ENCODE results near the gene FEZ2. TPM values are rescaled to one million over a fixed set of nuclear protein-coding genes. Genes with fewer than 3 reads are reported as not detected.

The FEZ2 gene
- total RNA-seq, 2 donors from 2014 or later, result 37.5 to 49.8 TPM

- H3K27ac ChIP-seq, result no peak overlapping the region
- H3K27me3 ChIP-seq (replicated peaks; ENCODE audit: insufficient read depth), result no peaks in the 10 kb centered on the region
- 88% methylated on average over 6 of the region's 6 CpGs for WGBS
- no peak for TF ChIP-seq POLR2A (IDR thresholded peaks at IDR 0.05)
- no peak for TF ChIP-seq CTCF (IDR thresholded peaks at IDR 0.05)
- TF ChIP-seq POLR2AphosphoS5 (IDR thresholded peaks at IDR 0.05), result no peak
- no peak overlapping the region for H3K4me3 ChIP-seq
- no peak for DNase-seq (ENCODE audit: low spot score)
- peaks cover 3% of the 10 kb centered on the region for H3K4me1 ChIP-seq (replicated peaks)
- no peaks in the 10 kb centered on the region for H3K36me3 ChIP-seq
- intact Hi-C loops (cut with DNase I), result no loop called here
- H3K9me3 ChIP-seq, result no peaks in the 10 kb centered on the region
These were observed 3.1 kb downstream of the FEZ2 start for GRCh38 chr2:36594849-36595248.

- no peak for DNase-seq (ENCODE audit: low spot score)
- H3K36me3 ChIP-seq, result no peaks in the 10 kb centered on the region
- H3K27me3 ChIP-seq (replicated peaks; ENCODE audit: insufficient read depth), result no peaks in the 10 kb centered on the region
- intact Hi-C loops (cut with DNase I), result no loop called here
- H3K27ac ChIP-seq, result no peak overlapping the region
- no peaks in the 10 kb centered on the region for H3K9me3 ChIP-seq
- H3K4me1 ChIP-seq (replicated peaks), result no peaks in the 10 kb centered on the region
- TF ChIP-seq POLR2AphosphoS5 (IDR thresholded peaks at IDR 0.05) (no peak), CTCF (IDR thresholded peaks at IDR 0.05) (no peak), POLR2A (IDR thresholded peaks at IDR 0.05) (no peak)
- H3K4me3 ChIP-seq, result no peak overlapping the region
- WGBS, result 64% methylated on average over 2 of the region's 2 CpGs
These were observed 8.7 kb downstream of the FEZ2 start for GRCh38 chr2:36589230-36589630.

- TF ChIP-seq CTCF (IDR thresholded peaks at IDR 0.05) (no peak), POLR2AphosphoS5 (IDR thresholded peaks at IDR 0.05) (no peak), POLR2A (IDR thresholded peaks at IDR 0.05) (no peak)
- H3K9me3 ChIP-seq, result no peaks in the 10 kb centered on the region
- H3K4me3 ChIP-seq, result no peak overlapping the region
- H3K4me1 ChIP-seq (replicated peaks), result no peaks in the 10 kb centered on the region
- no peak overlapping the region for H3K27ac ChIP-seq
- DNase-seq (ENCODE audit: low spot score), result no peak
- WGBS, result 65% methylated on average over 3 of the region's 3 CpGs
- intact Hi-C loops (cut with DNase I), result no loop called here
- H3K27me3 ChIP-seq (replicated peaks; ENCODE audit: insufficient read depth), result no peaks in the 10 kb centered on the region
- no peaks in the 10 kb centered on the region for H3K36me3 ChIP-seq
These were observed 10.4 kb downstream of the FEZ2 start for GRCh38 chr2:36587556-36587955.

- Histone ChIP-seq H3K36me3 (no peaks in the 10 kb centered on the region), H3K4me1 (replicated peaks) (no peaks in the 10 kb centered on the region), H3K27me3 (replicated peaks; ENCODE audit: insufficient read depth) (no peaks in the 10 kb centered on the region), H3K27ac (no peak overlapping the region), H3K9me3 (no peaks in the 10 kb centered on the region), H3K4me3 (no peak overlapping the region)
- WGBS, result 74% methylated on average over 1 of the region's 1 CpG
- intact Hi-C loops (cut with DNase I), result no loop called here
- no peak for DNase-seq (ENCODE audit: low spot score)
- TF ChIP-seq POLR2AphosphoS5 (IDR thresholded peaks at IDR 0.05) (no peak), CTCF (IDR thresholded peaks at IDR 0.05) (no peak), POLR2A (IDR thresholded peaks at IDR 0.05) (no peak)
These were observed 10.9 kb downstream of the FEZ2 start for GRCh38 chr2:36587101-36587500.

- Histone ChIP-seq H3K4me1 (replicated peaks) (no peaks in the 10 kb centered on the region), H3K9me3 (no peaks in the 10 kb centered on the region), H3K36me3 (no peaks in the 10 kb centered on the region), H3K4me3 (no peak overlapping the region), H3K27me3 (replicated peaks; ENCODE audit: insufficient read depth) (no peaks in the 10 kb centered on the region), H3K27ac (no peak overlapping the region)
- intact Hi-C loops (cut with DNase I), result no loop called here
- no peak for TF ChIP-seq POLR2AphosphoS5 (IDR thresholded peaks at IDR 0.05)
- no peak for TF ChIP-seq CTCF (IDR thresholded peaks at IDR 0.05)
- no peak for TF ChIP-seq POLR2A (IDR thresholded peaks at IDR 0.05)
- no peak for DNase-seq (ENCODE audit: low spot score)
- 98% methylated on average over 6 of the region's 6 CpGs for WGBS
These were observed 11.3 kb downstream of the FEZ2 start for GRCh38 chr2:36586672-36587071.
